ENCODE data around the gene MYRFL. TPM values are rescaled to one million over a fixed set of nuclear protein-coding genes. Genes with fewer than 3 reads are reported as not detected.

The MYRFL gene
- total and polyA plus RNA-seq, 12 donors, result 0.10 to 0.51 (median 0.30) TPM; not detected in 4

GRCh38 chr12:69948851-69949250 is 123.8 kb downstream of the MYRFL start:
- Histone ChIP-seq H3K9me3 (peaks cover 0 to 6% (median 0%) of the 10 kb centered on the region in 11 donors), H3K36me3 (no peaks in the 10 kb centered on the region), H3K4me1 (no peaks in the 10 kb centered on the region), H3K4me3 (no peak overlapping the region), H3K27ac (no peak overlapping the region), H3K27me3 (no peaks in the 10 kb centered on the region)
- DNase-seq, result no peak
- intact Hi-C loops (cut with DNase I), result no loop called here
- ATAC-seq, result no peak
- TF ChIP-seq CTCF (IDR thresholded peaks at IDR 0.05), result no peak

GRCh38 chr12:69949311-69950002 is 124.4 kb downstream of the MYRFL start:
- Histone ChIP-seq H3K27ac (no peak overlapping the region), H3K4me1 (no peaks in the 10 kb centered on the region), H3K27me3 (no peaks in the 10 kb centered on the region), H3K4me3 (no peak overlapping the region), H3K9me3 (peaks cover 0 to 6% (median 0%) of the 10 kb centered on the region in 11 donors), H3K36me3 (no peaks in the 10 kb centered on the region)
- DNase-seq, result no peak
- WGBS, 2 donors, result 90 to 91% methylated on average over 6 of the region's 6 CpGs
- no peak for ATAC-seq
- no peak for TF ChIP-seq CTCF (IDR thresholded peaks at IDR 0.05)
- intact Hi-C loops (cut with DNase I), result no loop called here

- DNase-seq, result no peak
- peaks cover 0 to 6% (median 0%) of the 10 kb centered on the region in 11 donors for H3K9me3 ChIP-seq
- no peaks in the 10 kb centered on the region for H3K27me3 ChIP-seq
- ATAC-seq, result no peak
- intact Hi-C loops (cut with DNase I), result no loop called here
- no peak for TF ChIP-seq CTCF (IDR thresholded peaks at IDR 0.05)
- no peak overlapping the region for H3K4me3 ChIP-seq
- no peaks in the 10 kb centered on the region for H3K36me3 ChIP-seq
- H3K27ac ChIP-seq, result no peak overlapping the region
- no peaks in the 10 kb centered on the region for H3K4me1 ChIP-seq
- 85 to 93% methylated on average over 3 of the region's 5 CpGs for WGBS, 2 donors
Observed at GRCh38 chr12:69951108-69951507, 126.1 kb downstream of the MYRFL start.

- DNase-seq (no peak), ATAC-seq (no peak)
- H3K9me3 ChIP-seq, result peaks cover 0 to 6% (median 0%) of the 10 kb centered on the region in 11 donors
- intact Hi-C loops (cut with DNase I), result no loop called here
- no peaks in the 10 kb centered on the region for H3K4me1 ChIP-seq
- WGBS, 2 donors, result 94 to 95% methylated on average over 2 of the region's 2 CpGs
- H3K27me3 ChIP-seq, result no peaks in the 10 kb centered on the region
- no peaks in the 10 kb centered on the region for H3K36me3 ChIP-seq
- TF ChIP-seq CTCF (IDR thresholded peaks at IDR 0.05), result no peak
- no peak overlapping the region for H3K27ac ChIP-seq
- H3K4me3 ChIP-seq, result no peak overlapping the region
Observed at GRCh38 chr12:69952890-69953289, 127.9 kb downstream of the MYRFL start.

All from heart right ventricle (tissue), 16 donors.